ENCODE results near the gene LPIN1.

DNA sequence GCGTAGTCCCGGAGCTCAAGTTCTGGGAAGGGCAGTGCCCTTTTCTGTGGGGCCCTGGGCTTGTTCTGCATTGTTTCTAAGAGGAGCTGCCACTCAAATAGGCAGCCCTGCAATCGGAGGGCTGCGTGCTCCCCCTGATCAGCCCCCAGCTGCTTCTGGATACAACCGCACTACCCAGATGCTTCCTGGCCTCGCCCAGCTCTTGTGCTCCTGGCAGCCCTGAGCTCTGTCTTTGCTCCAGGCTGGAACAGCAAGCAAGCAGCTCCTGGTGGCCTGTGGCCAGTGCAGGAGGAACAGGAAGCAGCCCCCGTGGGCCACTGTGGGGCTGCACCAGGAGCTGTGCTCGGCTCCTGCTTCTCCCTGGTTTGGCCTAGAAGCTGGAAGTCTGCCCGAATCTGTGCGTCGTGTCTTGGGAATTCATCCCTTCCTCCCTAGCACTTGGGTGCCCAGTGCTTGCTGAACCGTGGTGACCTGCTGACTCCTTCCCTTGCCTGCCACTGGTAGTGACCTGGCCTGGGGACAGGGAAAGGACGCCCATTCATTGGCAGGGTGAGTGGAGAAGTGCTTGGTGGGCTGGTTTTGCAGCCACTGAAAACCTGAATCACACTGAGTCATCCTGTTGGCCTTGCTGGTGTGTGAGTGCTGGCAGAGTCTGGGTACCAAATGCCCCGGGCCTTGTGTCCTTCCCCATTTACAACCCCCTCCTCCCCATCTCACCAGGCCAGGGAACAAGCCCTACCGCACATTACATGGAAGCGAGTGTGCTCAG is 49.1 kb upstream of the LPIN1 start:
- TF ChIP-seq POLR2A (IDR thresholded peaks at IDR 0.05): no peak
- TF ChIP-seq, protein P1, sequence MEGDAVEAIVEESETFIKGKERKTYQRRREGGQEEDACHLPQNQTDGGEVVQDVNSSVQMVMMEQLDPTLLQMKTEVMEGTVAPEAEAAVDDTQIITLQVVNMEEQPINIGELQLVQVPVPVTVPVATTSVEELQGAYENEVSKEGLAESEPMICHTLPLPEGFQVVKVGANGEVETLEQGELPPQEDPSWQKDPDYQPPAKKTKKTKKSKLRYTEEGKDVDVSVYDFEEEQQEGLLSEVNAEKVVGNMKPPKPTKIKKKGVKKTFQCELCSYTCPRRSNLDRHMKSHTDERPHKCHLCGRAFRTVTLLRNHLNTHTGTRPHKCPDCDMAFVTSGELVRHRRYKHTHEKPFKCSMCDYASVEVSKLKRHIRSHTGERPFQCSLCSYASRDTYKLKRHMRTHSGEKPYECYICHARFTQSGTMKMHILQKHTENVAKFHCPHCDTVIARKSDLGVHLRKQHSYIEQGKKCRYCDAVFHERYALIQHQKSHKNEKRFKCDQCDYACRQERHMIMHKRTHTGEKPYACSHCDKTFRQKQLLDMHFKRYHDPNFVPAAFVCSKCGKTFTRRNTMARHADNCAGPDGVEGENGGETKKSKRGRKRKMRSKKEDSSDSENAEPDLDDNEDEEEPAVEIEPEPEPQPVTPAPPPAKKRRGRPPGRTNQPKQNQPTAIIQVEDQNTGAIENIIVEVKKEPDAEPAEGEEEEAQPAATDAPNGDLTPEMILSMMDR (IDR thresholded peaks at IDR 0.05): no peak
